Measurements from ENCODE around the gene CLCN1.

CLCN1 gene

DNA sequence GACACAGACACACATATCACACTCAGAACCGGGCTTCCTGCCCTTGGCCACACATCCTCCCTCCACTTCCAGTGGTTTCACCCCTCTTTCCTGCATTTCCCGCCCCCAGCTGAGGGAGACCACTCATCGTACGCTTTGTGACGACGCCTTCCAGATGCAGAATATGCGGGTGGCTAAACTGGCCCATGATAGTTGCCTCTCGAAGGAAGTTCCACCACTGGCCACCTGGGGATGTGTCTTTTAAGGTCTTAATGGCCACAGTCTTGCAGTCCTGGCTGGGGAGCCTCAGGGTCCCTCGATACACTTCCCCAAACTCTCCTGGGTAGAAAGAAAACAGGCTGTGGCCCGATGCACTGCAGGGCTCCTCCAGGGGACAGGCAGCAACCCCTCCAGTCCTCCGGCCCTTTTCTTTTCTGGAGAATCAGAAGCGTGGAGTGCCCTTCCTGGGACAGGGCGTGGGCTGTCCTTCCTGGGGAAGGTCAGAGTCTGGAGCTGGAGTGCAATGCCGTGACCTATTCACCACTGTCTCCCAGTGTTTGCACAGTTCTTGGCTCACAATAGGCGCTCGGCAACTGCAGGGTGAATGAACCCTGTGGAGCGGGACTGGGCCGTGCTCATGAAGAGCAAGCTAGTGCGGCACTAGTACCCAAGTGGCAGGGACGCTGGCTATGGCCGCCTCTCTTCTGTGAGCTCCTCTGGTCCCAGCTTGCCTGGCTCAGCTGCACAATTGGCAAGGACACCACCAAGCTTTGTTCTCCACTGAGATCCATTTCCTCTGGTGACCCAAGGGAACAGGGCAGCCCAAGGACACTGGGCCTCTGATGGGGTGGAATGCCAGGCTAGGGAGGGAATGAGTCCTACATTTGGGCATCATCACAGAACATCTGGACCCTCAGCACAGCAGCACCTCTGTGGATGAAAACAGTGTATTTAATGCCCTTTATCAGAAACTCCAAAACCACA lies 79.6 kb downstream of the CLCN1 start:
- DNase-seq (ENCODE audit: low read depth in 2 of 2, low spot score in 1 of 2), result no peak

DNA sequence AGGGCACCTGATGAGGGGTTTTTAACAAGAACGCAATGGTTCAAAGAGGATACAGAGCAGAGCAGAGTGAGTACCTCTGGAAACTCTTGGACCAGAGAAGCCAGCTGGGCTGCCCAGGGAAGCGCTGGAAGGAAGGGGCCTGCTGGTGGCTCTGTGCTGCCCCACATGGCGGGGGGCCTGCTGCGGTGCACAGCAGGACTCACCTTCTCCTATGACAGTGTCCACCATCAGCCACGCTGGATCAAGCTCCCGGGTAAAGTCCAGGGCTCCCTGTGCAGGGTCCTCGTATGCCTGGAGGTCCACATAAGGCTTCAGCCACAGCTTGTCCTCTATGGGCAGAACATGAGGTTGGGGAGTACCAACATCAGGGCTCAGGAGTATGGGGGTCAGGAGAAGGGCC lies 80.3 kb downstream of the CLCN1 start:
- no peak for DNase-seq (ENCODE audit: low read depth in 2 of 2, low spot score in 1 of 2)

DNA sequence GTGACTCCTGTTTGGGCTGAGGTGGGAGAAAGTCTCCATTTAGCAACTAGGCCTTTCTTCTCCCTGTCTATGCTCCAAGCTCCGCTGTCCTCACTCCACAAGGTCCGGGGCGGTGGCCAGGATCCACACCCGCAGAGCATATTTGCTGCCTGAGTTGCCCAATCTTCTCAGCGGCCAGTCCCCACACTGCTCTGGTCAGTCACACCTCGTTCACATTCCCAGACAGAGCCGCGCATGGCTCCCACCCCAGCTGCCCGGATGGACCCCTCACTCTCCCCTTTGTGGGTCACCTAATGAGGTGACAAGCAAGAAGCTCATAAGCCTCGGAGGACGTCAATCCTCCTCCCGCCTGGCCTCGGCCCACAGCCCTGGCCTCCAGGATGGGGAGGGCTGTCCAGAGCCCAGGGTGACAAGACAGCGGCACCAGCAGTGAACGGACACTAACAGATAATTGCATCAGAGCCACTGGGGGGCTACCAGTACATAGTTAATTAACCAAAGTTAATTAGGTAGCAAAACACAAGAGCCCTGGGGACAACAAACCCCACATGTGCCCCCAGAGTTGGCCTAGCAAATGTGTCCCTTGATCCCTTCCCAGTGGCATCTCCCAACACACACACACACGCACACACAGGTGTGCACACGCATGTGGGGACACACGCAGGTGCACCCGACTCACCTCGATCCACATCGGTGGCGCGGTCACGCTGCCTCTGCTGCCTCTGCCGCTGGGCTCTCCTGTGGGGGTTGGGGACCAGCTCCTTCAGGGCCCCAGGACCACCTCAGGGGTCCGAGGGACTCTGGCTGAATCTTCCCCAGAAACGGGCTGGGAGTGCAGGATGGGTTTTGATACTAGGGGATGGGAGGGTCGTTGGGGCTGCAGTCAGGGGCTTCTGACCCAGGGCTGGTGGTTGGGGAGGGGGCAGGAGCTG lies 81.0 kb downstream of the CLCN1 start:
- no peak for DNase-seq (ENCODE audit: low read depth in 2 of 2, low spot score in 1 of 2)

DNA sequence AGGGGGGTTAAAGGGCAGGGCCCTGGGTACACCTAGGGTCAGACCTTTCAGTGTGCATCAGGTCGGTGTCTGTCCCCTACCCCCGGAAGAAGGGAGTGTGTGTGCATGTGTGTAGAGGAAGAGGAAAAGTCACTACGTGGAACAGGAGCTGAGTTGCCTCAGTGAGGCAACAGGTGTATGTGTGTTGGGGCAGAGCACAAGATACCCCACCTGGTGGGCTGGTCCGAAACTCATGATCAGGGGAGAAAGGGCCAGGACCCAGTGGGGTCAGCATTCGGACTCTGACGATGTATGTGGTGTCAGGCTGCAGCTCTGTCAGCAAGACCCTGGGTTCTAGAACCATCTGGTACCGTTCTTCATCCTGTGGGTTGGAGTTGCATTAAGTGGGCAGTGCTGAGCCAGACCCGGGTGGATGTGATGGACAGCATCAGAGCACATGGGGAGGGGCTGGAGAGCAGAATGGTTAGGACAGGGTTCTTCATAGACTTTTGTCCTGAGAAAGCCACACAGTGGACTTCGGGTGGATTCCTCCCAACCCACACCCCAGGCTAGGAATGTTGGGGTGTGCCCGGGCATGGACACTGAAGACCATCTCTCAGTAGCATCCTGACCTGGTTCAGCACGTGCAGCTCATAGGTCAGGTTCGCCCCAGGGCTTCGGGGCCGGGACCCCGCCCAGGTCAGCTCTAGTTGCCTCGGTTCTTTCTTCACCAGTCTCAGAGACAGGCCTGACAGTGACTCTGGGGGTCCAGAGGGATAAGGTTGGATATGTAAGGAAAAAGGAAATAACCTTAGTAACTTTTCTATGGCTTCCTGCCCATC lies 82.0 kb downstream of the CLCN1 start:
- DNase-seq (ENCODE audit: low read depth in 2 of 2, low spot score in 1 of 2), result no peak

DNA sequence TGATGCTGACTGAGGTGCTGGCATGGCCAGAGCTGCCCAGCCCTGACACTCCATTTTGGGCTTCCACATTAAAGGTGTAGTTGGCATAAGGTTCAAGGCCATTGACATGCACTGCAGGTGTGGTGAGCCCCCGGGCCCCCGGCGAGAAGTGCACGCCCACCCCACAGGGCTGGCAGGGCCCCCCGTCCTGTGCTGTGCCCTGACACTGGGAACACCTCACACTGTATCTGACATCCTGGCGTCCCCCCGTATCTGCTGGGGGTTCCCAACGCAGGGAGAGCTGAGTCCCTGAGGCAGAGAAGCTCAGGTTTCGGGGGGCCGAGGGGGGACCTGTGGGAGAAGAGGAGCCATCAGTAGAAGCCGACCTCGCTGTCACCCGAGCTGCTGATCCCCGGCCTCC lies 82.7 kb downstream of the CLCN1 start:
- no peak for DNase-seq (ENCODE audit: low read depth in 2 of 2, low spot score in 1 of 2)

DNA sequence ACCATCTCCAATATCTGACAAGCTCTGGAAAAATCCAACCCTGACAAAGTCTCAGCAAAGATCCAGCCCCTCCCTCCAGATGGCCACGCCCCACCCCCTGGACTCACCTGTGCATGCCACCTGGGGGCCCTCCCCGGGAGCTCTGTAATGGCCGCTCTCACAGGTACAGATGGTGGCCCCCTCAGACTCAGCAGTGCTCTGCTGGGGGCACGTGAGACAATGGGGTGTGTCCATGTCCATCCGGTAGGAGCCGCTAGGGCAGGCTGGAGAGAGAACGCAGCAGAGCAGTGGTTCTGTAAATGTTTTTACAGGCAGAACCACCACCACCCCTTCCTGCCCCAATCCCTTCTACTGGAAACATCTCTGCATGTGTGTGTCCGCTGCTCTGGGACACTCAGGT lies 83.2 kb downstream of the CLCN1 start:
- DNase-seq (ENCODE audit: low read depth in 2 of 2, low spot score in 1 of 2), result no peak

DNA sequence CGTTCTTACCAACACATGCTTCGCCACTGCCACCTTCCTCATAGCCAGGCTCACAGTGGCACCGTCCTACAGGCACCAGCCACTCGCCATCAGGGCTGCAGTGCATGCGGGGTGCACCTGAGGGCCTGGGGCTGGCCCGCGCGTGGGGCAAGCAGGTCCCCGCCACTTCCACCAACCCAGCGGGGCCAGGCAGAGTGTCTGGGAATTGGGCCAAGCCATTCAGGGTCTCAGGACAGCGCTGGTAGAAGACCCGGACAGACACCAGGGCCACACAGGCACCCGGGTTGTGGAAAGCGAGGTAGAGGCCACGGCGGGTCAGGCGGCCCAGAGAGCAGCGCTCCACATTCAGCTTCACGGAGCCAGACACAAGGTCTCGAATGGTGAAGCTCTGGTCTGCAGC lies 83.7 kb downstream of the CLCN1 start:
- no peak for DNase-seq (ENCODE audit: low read depth in 2 of 2, low spot score in 1 of 2)

DNA sequence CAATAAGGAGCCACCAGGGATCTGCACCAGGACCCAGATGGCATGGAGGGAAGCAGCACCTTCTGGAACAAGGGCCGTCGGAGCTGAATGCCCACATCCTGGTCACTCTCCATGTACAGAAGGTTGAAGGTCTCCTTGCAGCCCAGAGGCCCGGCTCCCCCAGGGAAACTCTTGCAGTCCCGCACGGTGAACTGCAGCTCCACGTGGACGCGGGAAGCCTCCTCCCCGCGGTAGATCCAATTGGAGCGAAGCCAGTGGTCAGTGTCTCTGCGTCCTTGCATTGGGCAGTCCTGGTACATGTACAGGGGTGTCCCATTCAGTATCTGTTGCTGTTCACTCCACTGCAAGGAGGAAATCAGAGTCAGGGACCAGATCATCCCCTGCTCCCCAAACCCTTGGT lies 85.4 kb downstream of the CLCN1 start:
- no peak for DNase-seq (ENCODE audit: low read depth in 2 of 2, low spot score in 1 of 2)
